T-helper 2 cell treated with Interferon-gamma antibody and Interleukin-4, amounts not matched to agents 5 μg/mL and 100 μg/mL, for 36 hours (primary cell): ENCODE measurements around the gene TMEM88.
"Not testable (repeated sequence)": the region's sequence is repeated elsewhere in the genome, so short reads cannot be mapped to it uniquely, and the experiment has no call there.

Source experiments
- DNase-seq: peaks from one replicate; pipeline ENCODE4 v3.0.0; 2021; ENCODE audit warnings: low spot score
- H3K27ac Mint-ChIP-seq: one replicate; pipeline ENCODE4 v1.8.0; 2021; ENCODE audit warnings: mild to moderate bottlenecking, mixed read lengths
- H3K27me3 Mint-ChIP-seq: one replicate; pipeline ENCODE4 v1.8.0; 2021; ENCODE audit warnings: low read depth, mixed read lengths
- H3K36me3 Mint-ChIP-seq: one replicate; pipeline ENCODE4 v1.8.0; 2021; ENCODE audit warnings: low read depth, mixed read lengths
- H3K4me1 Mint-ChIP-seq: one replicate; pipeline ENCODE4 v1.8.0; 2021; ENCODE audit warnings: low read depth, mixed read lengths
- H3K4me3 Mint-ChIP-seq: one replicate; pipeline ENCODE4 v1.8.0; 2022; ENCODE audit warnings: mild to moderate bottlenecking, moderate library complexity, mixed read lengths
- H3K9me3 Mint-ChIP-seq: one replicate; pipeline ENCODE4 v1.8.0; 2021; ENCODE audit warnings: mixed read lengths

The TMEM88 gene, protein sequence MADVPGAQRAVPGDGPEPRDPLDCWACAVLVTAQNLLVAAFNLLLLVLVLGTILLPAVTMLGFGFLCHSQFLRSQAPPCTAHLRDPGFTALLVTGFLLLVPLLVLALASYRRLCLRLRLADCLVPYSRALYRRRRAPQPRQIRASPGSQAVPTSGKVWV

DNA sequence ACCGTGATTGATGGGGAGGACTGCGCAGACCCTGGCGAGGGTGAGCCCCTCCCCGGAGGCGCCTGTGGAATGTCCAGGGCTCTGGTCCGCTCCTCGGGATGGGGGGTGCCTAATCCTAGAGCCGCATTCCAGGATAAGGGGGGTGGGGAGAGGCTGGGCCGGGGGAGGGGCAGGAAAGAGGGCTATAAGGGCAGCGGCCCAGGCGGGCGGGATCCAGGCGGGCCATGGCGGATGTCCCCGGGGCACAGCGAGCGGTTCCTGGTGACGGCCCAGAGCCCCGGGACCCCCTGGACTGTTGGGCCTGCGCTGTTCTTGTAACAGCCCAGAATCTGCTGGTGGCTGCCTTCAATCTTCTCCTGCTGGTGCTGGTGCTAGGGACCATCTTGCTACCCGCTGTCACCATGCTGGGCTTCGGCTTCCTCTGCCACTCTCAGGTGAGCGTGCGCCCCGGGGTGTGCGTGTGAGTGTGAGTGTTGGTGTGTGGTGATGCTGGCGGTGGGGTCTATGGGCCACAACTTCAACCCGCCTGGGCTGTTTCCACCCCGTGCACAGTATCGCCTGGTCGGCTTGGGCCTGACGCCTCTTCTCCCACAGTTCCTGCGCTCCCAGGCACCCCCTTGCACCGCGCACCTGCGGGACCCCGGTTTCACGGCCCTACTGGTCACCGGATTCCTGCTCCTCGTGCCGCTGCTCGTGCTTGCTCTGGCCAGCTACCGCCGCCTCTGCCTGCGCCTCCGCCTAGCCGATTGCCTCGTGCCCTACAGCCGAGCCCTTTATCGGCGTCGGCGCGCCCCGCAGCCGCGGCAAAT lies at the start of gene TMEM88:
TMEM88 (plus strand) TSS at position 216 of the 809 bp plus-strand sequence; CDS start at position 225, 9 bp downstream.
- Mint-ChIP-seq H3K27me3 (no peaks in the 10 kb centered on the region), H3K9me3 (no peaks in the 10 kb centered on the region), H3K4me1 (peaks cover 22% of the 10 kb centered on the region), H3K36me3 (peaks cover 15% of the 10 kb centered on the region), H3K27ac (no peak within 1 kb of the TSS), H3K4me3 (no peak within 1 kb of the TSS)
- no peak for DNase-seq

DNA sequence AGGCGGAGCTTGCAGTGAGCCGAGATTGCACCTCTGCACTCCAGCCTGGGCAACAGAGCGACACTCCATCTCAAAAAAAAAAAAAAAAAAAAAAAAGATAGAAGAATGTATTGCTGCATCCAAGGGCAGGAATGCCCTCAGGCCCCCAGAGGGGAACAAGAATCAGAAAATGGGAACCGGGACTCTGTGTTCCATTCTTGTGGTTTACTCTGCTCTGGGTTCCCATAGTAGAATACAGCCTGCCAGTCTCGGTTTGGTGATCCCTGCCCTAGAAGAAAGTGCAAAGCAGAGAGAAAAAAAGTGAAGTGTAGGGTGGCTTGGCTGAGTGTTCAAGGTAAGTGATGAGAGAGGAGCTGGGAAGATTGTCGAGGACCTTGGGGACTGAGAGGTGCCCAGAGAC lies 48.3 kb upstream of the TMEM88 start:
- Mint-ChIP-seq H3K4me1 (no peaks in the 10 kb centered on the region), H3K27me3 (no peaks in the 10 kb centered on the region), H3K36me3 (no peaks in the 10 kb centered on the region), H3K9me3 (no peaks in the 10 kb centered on the region), H3K27ac (no peak overlapping the region), H3K4me3 (no peak overlapping the region)
- DNase-seq: no peak

DNA sequence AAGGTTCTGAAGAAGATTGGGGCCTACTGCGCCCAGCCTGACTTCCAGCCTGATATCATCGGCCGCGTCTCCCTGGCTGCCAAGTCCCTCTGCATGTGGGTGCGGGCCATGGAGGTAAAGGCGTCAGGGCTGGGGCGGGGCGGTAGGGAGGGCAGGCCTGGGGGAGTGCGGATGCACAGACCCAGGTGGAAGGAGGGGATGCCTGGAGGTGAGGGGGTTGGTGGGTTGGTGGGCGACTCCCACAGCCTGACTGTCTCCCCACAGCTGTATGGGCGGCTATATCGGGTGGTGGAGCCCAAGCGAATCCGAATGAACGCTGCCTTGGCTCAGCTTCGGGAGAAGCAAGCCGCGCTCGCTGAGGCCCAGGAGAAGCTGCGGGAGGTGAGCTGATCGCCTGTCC lies 47.7 kb upstream of the TMEM88 start:
- Mint-ChIP-seq H3K4me1 (no peaks in the 10 kb centered on the region), H3K9me3 (no peaks in the 10 kb centered on the region), H3K36me3 (no peaks in the 10 kb centered on the region), H3K27me3 (no peaks in the 10 kb centered on the region), H3K27ac (no peak overlapping the region), H3K4me3 (no peak overlapping the region)
- no peak for DNase-seq

DNA sequence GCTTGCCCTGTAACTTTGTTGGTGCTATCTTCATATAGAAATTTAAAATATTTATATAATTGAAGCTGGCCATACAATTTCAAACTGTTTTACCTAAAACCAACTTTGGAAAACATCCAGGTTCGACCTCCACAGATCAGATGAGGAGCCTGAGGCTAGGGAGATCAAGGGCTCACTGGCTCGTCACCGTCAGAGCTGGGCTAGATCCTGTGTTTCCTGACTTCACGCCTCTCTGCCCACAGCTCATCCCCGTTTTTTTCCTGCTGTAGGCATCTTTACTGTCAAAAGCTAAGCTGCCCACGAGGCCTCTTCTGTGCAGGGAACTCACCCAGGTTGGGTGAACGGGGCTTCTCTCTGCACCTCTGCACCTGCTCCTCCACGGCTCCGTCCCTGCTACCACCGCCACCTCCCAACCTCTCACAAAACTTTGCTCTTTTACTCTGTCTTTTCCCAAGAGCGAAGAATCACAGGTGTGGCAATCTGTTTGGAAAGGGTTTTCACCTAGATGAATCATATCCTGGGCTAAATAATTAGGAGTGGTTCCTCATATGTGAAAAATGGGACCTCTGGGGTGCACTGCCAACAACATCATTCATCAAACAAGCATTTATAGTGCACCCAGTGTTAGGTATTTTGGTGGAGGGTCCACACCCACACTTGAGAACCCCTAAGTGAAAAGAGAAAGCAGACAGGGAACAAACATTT lies 45.6 kb upstream of the TMEM88 start:
- Mint-ChIP-seq H3K4me1 (no peaks in the 10 kb centered on the region), H3K9me3 (no peaks in the 10 kb centered on the region), H3K27me3 (no peaks in the 10 kb centered on the region), H3K4me3 (no peak overlapping the region), H3K27ac (no peak overlapping the region), H3K36me3 (no peaks in the 10 kb centered on the region)
- no peak for DNase-seq

DNA sequence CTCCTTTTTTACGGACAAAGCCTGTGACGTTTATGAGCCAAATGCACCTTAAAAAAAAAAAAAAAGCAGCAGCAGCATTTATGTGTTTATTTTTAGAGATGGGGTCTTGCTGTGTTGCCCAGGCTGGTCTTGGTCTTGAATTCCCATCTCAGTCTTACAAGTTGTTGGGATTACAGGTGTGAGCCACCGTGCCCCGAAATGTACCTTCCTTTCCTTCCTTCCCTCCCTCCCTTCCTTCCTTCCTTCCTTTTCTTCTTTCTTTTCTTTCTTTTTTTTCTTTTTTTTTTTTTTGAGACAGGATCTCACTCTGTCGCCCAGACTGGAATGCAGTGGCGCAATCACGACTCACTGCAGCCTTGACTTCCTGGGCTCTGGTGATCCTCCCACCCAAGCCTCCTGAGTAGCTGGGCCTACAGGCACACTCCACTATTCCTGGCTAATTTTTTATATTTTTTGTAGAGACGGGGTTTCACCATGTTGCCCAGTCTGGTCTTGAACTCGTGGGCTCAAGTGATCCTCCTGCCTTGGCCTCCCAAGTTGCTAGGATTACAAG lies 45.0 kb upstream of the TMEM88 start:
- H3K9me3 Mint-ChIP-seq: not testable (repeated sequence)

DNA sequence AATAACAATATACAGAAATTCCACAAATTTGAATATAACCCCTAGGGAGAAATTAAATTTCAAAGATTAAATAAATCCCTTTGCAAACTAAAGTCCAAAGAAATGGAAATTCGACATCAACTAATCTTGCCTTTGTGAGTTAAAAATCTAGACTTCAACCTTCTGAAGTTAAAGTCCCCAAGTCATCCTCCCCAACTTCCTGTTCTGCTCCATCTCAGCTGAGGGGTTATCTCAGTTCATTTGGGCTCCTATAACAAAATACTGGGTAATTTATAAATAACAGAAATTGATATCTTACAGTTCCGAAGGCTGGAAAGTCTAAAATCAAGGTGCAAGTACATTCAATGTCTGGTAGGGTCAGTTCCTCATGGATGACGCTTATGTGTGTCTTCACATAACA lies 43.6 kb upstream of the TMEM88 start:
- DNase-seq: no peak
- Mint-ChIP-seq H3K27ac (no peak overlapping the region), H3K4me3 (no peak overlapping the region), H3K27me3 (no peaks in the 10 kb centered on the region), H3K4me1 (no peaks in the 10 kb centered on the region), H3K9me3 (no peaks in the 10 kb centered on the region), H3K36me3 (no peaks in the 10 kb centered on the region)

More for the DNA sequence above, 45.0 kb upstream of the TMEM88 start:
- H3K27ac Mint-ChIP-seq, DNase-seq, H3K4me1 Mint-ChIP-seq, H3K4me3 Mint-ChIP-seq, H3K27me3 Mint-ChIP-seq, H3K36me3 Mint-ChIP-seq: not testable (repeated sequence)

DNA sequence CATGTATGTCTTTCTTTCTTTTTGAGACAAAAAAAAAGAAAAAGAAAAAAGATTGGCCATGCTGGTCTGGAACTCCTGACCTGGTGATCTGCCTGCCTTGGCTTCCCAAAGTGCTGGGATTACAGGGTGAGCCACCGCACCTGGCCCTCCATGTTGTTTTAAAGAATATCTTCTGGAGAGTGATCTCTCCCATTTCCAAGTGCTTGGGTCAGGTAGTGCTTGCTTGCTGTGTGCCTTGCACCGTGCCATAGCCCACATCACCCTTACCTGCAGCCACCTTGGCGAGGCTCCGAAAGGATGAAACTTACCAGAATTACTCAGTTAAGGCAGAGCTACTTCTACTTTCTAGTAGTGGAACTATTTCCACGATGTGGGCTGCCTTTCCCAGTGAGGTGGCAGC lies 39.9 kb upstream of the TMEM88 start:
- no peak overlapping the region for H3K27ac Mint-ChIP-seq
- no peak for DNase-seq
- H3K4me3 Mint-ChIP-seq: no peak overlapping the region
- no peaks in the 10 kb centered on the region for H3K9me3 Mint-ChIP-seq
- H3K36me3 Mint-ChIP-seq: no peaks in the 10 kb centered on the region
- no peaks in the 10 kb centered on the region for H3K27me3 Mint-ChIP-seq
- no peaks in the 10 kb centered on the region for H3K4me1 Mint-ChIP-seq

DNA sequence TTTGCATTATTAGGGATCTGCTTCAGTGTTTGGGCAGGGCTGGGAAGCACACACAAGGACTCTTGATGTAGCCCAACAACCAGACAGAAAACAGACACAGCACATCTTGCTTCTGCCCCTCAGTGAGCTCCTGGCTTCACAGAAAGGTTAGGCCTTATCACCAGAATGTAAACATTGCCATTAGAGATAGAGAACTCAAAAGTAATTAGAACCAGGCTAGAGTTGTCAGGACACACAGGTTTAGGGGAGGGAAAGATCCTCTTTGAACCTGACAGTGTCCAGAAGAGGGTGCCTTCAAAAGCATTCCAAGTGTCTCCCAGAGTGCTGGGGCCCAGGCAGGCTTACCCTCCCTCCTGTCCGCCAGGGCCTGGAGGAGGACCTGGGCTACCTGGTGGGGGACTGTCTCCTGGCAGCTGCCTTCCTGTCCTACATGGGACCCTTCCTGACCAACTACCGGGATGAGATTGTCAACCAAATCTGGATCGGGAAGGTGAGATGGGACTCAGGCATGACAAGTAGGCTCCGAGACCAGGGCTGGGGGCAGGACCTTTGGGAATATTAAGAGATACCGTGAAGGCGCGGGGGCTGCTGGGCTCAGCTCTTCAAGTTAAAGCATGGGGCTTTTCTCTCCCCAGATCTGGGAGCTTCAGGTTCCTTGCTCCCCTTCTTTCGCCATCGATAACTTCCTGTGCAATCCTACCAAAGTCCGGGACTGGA lies 37.8 kb upstream of the TMEM88 start:
- no peaks in the 10 kb centered on the region for H3K27me3 Mint-ChIP-seq
- no peaks in the 10 kb centered on the region for H3K4me1 Mint-ChIP-seq
- H3K27ac Mint-ChIP-seq: no peak overlapping the region
- no peak for DNase-seq
- no peaks in the 10 kb centered on the region for H3K9me3 Mint-ChIP-seq
- H3K4me3 Mint-ChIP-seq: no peak overlapping the region
- H3K36me3 Mint-ChIP-seq: no peaks in the 10 kb centered on the region

DNA sequence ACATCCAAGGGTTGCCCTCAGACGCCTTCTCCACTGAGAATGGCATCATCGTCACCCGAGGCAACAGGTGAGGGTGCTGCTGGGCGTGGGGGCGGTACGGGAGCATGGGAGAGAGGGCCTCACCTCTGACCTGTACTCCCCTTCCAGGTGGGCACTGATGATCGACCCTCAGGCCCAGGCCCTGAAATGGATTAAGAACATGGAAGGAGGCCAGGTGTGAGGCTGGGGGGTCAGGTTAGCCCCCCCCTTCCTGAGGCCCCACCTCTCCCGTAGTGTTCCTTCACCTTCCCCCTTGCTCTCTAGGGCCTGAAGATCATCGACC lies 37.3 kb upstream of the TMEM88 start:
- no peak for DNase-seq
- Mint-ChIP-seq H3K4me1 (no peaks in the 10 kb centered on the region), H3K27ac (no peak overlapping the region), H3K4me3 (no peak overlapping the region), H3K9me3 (no peaks in the 10 kb centered on the region), H3K36me3 (no peaks in the 10 kb centered on the region), H3K27me3 (no peaks in the 10 kb centered on the region)

DNA sequence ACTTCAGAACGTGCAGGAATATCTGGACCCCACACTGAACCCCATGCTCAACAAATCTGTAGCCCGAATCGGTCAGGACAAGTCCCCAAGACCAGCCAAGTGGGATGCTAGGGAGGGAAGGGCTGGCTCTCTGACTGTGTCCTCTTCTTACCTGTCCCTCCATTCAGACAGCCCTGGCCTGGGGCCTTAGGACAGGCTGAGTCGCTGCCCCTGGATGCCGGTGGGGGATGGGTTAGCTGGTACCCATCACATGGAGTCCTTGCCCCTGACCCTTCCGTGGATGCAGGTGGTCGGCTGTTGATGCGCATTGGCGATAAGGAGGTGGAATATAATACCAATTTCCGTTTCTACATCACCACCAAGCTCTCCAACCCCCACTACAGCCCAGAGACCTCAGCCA lies 36.8 kb upstream of the TMEM88 start:
- DNase-seq: no peak
- H3K9me3 Mint-ChIP-seq: no peaks in the 10 kb centered on the region
- H3K4me1 Mint-ChIP-seq: no peaks in the 10 kb centered on the region
- no peaks in the 10 kb centered on the region for H3K36me3 Mint-ChIP-seq
- H3K27ac Mint-ChIP-seq: no peak overlapping the region
- H3K4me3 Mint-ChIP-seq: no peak overlapping the region
- no peaks in the 10 kb centered on the region for H3K27me3 Mint-ChIP-seq

DNA sequence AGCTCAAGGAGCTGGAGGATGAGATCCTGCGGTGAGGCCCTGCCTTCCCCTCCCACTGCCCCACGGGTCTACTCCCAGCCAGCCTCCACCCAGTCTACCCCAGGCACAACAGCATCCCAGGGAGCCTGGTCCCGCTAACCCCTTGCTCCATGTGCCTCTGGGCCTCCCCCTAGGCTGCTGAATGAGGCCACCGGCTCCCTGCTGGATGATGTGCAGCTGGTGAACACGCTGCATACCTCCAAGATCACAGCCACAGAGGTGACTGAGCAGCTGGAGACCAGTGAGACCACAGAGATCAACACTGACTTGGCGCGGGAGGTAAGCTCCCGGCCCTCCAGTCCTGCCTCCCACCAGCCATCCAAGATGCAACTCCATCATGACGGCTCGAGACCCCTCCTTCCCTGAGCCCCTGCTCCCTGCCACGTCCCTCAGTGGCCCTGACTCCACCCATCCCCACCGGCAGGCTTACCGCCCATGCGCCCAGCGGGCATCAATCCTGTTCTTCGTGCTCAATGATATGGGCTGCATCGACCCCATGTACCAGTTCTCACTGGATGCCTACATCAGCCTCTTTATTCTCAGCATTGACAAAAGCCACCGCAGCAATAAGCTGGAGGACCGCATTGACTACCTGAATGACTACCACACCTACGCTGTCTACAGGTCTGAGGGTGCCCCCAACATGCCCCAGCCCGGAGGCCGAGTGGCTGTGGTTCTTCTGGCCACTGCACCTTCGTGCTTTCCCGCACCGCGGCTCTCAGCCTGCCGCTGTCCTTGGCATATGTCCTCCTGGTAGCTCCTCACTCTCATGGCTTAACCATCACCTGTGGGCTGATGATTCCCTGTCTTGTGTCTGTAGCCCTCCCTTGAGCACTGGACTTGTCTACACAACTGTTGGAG lies 35.9 kb upstream of the TMEM88 start:
- Mint-ChIP-seq H3K4me3 (no peak overlapping the region), H3K36me3 (no peaks in the 10 kb centered on the region), H3K9me3 (no peaks in the 10 kb centered on the region), H3K27me3 (peaks cover 1% of the 10 kb centered on the region), H3K27ac (no peak overlapping the region), H3K4me1 (no peaks in the 10 kb centered on the region)
- no peak for DNase-seq

DNA sequence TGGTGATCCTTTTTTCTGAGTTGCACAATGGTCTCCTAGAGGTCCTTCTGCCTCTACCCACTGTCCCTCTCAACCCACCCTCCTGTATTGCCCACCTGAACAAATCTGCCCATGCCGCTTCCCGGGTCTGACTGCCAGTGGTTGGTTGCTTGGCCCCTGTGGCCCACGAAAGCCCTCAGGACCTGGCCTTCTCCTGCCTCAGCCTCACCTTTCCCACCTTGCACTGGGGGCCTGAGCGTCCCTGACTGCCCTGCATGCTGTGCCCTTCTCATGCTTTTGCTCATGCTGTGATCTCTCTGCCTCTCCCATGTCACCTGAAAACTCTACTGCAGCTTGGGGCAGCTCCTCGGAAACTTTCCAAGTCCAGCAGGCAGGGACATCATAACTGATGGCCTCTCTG lies 34.6 kb upstream of the TMEM88 start:
- H3K36me3 Mint-ChIP-seq: no peaks in the 10 kb centered on the region
- peaks cover 7% of the 10 kb centered on the region for H3K27me3 Mint-ChIP-seq
- no peak overlapping the region for H3K4me3 Mint-ChIP-seq
- peaks cover 2% of the 10 kb centered on the region for H3K4me1 Mint-ChIP-seq
- DNase-seq: no peak
- no peaks in the 10 kb centered on the region for H3K9me3 Mint-ChIP-seq
- no peak overlapping the region for H3K27ac Mint-ChIP-seq

DNA sequence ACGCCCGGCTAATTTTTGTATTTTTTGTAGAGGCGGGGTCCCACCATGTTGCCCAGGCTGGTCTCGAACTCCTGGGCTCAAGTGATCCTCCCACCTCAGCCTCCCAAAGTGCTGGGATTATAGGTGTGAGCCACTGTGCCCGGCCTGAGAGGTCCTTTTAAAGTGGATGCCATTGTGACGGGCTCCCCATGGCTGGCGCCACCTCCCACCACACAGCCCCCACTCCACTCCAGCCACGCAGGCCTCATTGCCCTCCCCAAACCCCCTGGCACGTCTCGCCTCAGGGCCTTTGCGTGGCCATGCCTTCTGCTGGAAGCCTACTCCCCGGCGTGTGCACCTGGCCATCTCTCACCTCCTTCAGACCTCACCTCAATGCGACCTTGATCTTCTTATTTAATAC lies 32.7 kb upstream of the TMEM88 start:
- DNase-seq: no peak
- Mint-ChIP-seq H3K27ac (no peak overlapping the region), H3K36me3 (no peaks in the 10 kb centered on the region), H3K27me3 (peaks cover 14% of the 10 kb centered on the region), H3K9me3 (no peaks in the 10 kb centered on the region), H3K4me1 (peaks cover 2% of the 10 kb centered on the region), H3K4me3 (no peak overlapping the region)
